Ascending aorta (tissue), 2 donors: ENCODE measurements around the gene MYLK2. TPM values are rescaled to one million over a fixed set of nuclear protein-coding genes. Genes with fewer than 3 reads are reported as not detected.
A peak's percentile ranks its signal among the peaks of the same experiment; 100 is the strongest.
"Not testable (repeated sequence)": the region's sequence is repeated elsewhere in the genome, so short reads cannot be mapped to it uniquely, and the experiment has no call there.

Experiments
- DNase-seq, 2 donors: peaks; one replicate each; pipeline ENCODE4 v3.0.0-alpha.2; 2019; ENCODE audit warnings: low spot score in 2 of 2
- H3K27ac ChIP-seq, 2 donors: fragments of 200-600 bp; sonication (generic); one replicate each; pipeline ENCODE4 v1.5.1; 2016 to 2017; ENCODE audit warnings: mild to moderate bottlenecking in 1 of 2
- H3K27me3 ChIP-seq: fragments of 200-600 bp; sonication (generic); one replicate; pipeline ENCODE4 v1.5.1; 2017
- H3K36me3 ChIP-seq, 2 donors: fragments of 200-600 bp; sonication (generic); one replicate each; pipeline ENCODE4 v1.5.1; 2016
- H3K4me1 ChIP-seq, 2 donors: fragments of 200-600 bp; sonication (generic); one replicate each; pipeline ENCODE4 v1.5.1; 2016 to 2017; ENCODE audit warnings: mild to moderate bottlenecking in 1 of 2
- H3K4me3 ChIP-seq, 2 donors: fragments of 200-600 bp; sonication (generic); one replicate each; pipeline ENCODE4 v1.5.1; 2016 to 2017; ENCODE audit warnings: mild to moderate bottlenecking in 1 of 2
- H3K9me3 ChIP-seq, 2 donors: fragments of 200-600 bp; sonication (generic); one replicate each; pipeline ENCODE4 v1.5.1; 2016
- CTCF ChIP-seq, 3 experiments: fragments of 200-600 bp in 2 of 3; fragments of 450-650 bp in 1 of 3; sonication (generic) in 2 of 3; IDR thresholded peaks; one replicate each; pipeline ENCODE4 v1.5.1; 2016 to 2019; ENCODE audit warnings: antibody characterized with exemption in 3 of 3, mild to moderate bottlenecking in 1 of 3, moderate library complexity in 1 of 3
- intact Hi-C: fragments of 100-400 bp; cut with DNase I; formaldehyde crosslinking; loops from one replicate; pipeline ENCODE4 v1.15.1; 2023
- total RNA-seq: library from RNA; depleted of rRNA; stranded (reverse); fragments of >200 nt; gene quantifications from one replicate; pipeline ENCODE4 v1.1.0, GENCODE V29; 2016

MYLK2 gene
- total RNA-seq, 1 donor from 2014 or later: not detected

- DNase-seq: no peak
- intact Hi-C loops: loop anchor here (5.0 kb wide), 1 partner anchor 249 kb away; no protein-coding TSS in a partner anchor
- H3K4me3 ChIP-seq: no peak overlapping the region
- no peaks in the 10 kb centered on the region for H3K36me3 ChIP-seq
- H3K27ac ChIP-seq: peak overlapping the region; percentile 88 to 91
- peaks cover 36 to 84% of the 10 kb centered on the region in 2 donors for H3K4me1 ChIP-seq
- no peaks in the 10 kb centered on the region for H3K9me3 ChIP-seq
- TF ChIP-seq CTCF (IDR thresholded peaks at IDR 0.05): no peak
- H3K27me3 ChIP-seq: no peaks in the 10 kb centered on the region
These were observed 8.0 kb upstream of the MYLK2 start for GRCh38 chr20:31811198-31811597.

- no peak for DNase-seq
- Histone ChIP-seq H3K9me3 (no peaks in the 10 kb centered on the region), H3K27me3 (no peaks in the 10 kb centered on the region), H3K36me3 (no peaks in the 10 kb centered on the region), H3K27ac (peak overlapping the region; percentile 88 to 91), H3K4me1 (peaks cover 36 to 79% of the 10 kb centered on the region in 2 donors), H3K4me3 (no peak overlapping the region)
- TF ChIP-seq CTCF (IDR thresholded peaks at IDR 0.05): no peak
- intact Hi-C loops: loop anchor here (5.0 kb wide), 1 partner anchor 250 kb away; no protein-coding TSS in a partner anchor
These were observed 7.1 kb upstream of the MYLK2 start for GRCh38 chr20:31811796-31812728.

GRCh38 chr20:31813611-31814010 lies 5.5 kb upstream of the MYLK2 start:
- Histone ChIP-seq H3K4me3 (no peak overlapping the region), H3K4me1 (peaks cover 36 to 68% of the 10 kb centered on the region in 2 donors), H3K27ac (peak overlapping the region; percentile 88 to 91), H3K27me3 (no peaks in the 10 kb centered on the region), H3K36me3 (no peaks in the 10 kb centered on the region), H3K9me3 (no peaks in the 10 kb centered on the region)
- no peak for DNase-seq
- TF ChIP-seq CTCF (IDR thresholded peaks at IDR 0.05): no peak
- intact Hi-C loops: loop anchor here (5.0 kb wide), 1 partner anchor 251 kb away; no protein-coding TSS in a partner anchor

- not testable (repeated sequence) for H3K27me3 ChIP-seq, H3K4me3 ChIP-seq, H3K9me3 ChIP-seq, H3K36me3 ChIP-seq, DNase-seq
- H3K4me1 ChIP-seq: peaks cover 37 to 67% of the 10 kb centered on the region in 2 donors
- intact Hi-C loops: loop anchor here (5.0 kb wide), 1 partner anchor 252 kb away; no protein-coding TSS in a partner anchor
- H3K27ac ChIP-seq: peak overlapping the region; percentile 88 to 91
These were observed 5.0 kb upstream of the MYLK2 start for GRCh38 chr20:31814142-31814541.

- peak overlapping the region; percentile 88 to 91 for H3K27ac ChIP-seq
- H3K4me1 ChIP-seq: peaks cover 39 to 60% of the 10 kb centered on the region in 2 donors
- intact Hi-C loops: loop anchor here (5.0 kb wide), 1 partner anchor 153 kb away; no protein-coding TSS in a partner anchor
- TF ChIP-seq CTCF (IDR thresholded peaks at IDR 0.05): no peak
- no peaks in the 10 kb centered on the region for H3K36me3 ChIP-seq
- H3K4me3 ChIP-seq: peak overlapping the region in 1 of 2 donors; percentile 7
- DNase-seq: peak in 1 of 2 donors; percentile 84
- H3K27me3 ChIP-seq: no peaks in the 10 kb centered on the region
- no peaks in the 10 kb centered on the region for H3K9me3 ChIP-seq
These were observed 3.6 kb upstream of the MYLK2 start for GRCh38 chr20:31815408-31816188.
